K562 (cell line): Measurements from ENCODE around the gene CORO1A. TPM values are rescaled to one million over a fixed set of nuclear protein-coding genes. Genes with fewer than 3 reads are reported as not detected.

Source experiments
- NCOA2 ChIP-seq, 2 experiments: fragments of 450-650 bp; IDR thresholded peaks; 2 replicates each; pipeline ENCODE4 v1.6.1; 2018; ENCODE audit warnings: mild to moderate bottlenecking in 2 of 2, moderate library complexity in 1 of 2; ENCODE audit not compliant: partially characterized antibody in 2 of 2
- THRAP3 ChIP-seq: fragments of 450-650 bp; IDR thresholded peaks from 2 replicates; pipeline ENCODE4 v1.6.1; 2016; ENCODE audit warnings: mild to moderate bottlenecking, inconsistent platforms, borderline replicate concordance
- ZKSCAN1 ChIP-seq: fragments of 150-350 bp; IDR thresholded peaks from 2 replicates; pipeline ENCODE4 v1.6.1; 2016; ENCODE audit warnings: low read depth, low read length
- polyA plus RNA-seq, 8 experiments: library from polyadenylated mRNA; depleted of rRNA in 4 of 8; stranded (reverse) in 5 of 8; unstranded in 3 of 8; fragments of >200 nt; fragmentation: Nextera tagmentation in 2 of 8; fragmentation: Illumina TruSeq in 1 of 8; extraction: Ambion mirVana in 2 of 8; extraction: Trizol in 1 of 8; gene quantifications; 2 replicates each; pipeline versions ENCODE4 v1.2.1 to v1.2.3, GENCODE V29; 2011 to 2014; ENCODE audit warnings: inconsistent platforms in 1 of 8, missing spikeins in 1 of 8
- total RNA-seq, 7 experiments: library from RNA; depleted of rRNA in 6 of 7; stranded (reverse); fragments of >200 nt in 6 of 7; fragmentation: Illumina TruSeq in 2 of 7; extraction: Trizol in 2 of 7; gene quantifications; 2 replicates each; pipeline versions ENCODE4 v1.2.1 to v1.2.3, GENCODE V29; 2011 to 2021; ENCODE audit warnings: low replicate concordance in 1 of 7
- TF ChIP-seq, protein P1 (sequence below): fragments of 200-600 bp; sonication (generic); IDR thresholded peaks from one replicate; pipeline ENCODE4 v1.6.1; 2012; ENCODE audit warnings: mild to moderate bottlenecking, low read depth, low read length, inconsistent platforms
- TF ChIP-seq, protein P2 (sequence below): sonication (generic); formaldehyde crosslinking; IDR thresholded peaks from 2 replicates; pipeline ENCODE4 v1.8.1; 2023; ENCODE audit warnings: missing genetic modification reagents, mild to moderate bottlenecking, borderline replicate concordance
- TF ChIP-seq, protein P3 (sequence below): fragments of 250-450 bp; sonication (Bioruptor Pico); IDR thresholded peaks from 2 replicates; pipeline ENCODE4 v1.5.1; 2021; ENCODE audit warnings: mild to moderate bottlenecking

Gene CORO1A
- total and polyA plus RNA-seq, 9 of the 15 experiments (the other 6 are each of a cell fraction or from before 2014, with no cell fraction given) = 0.22 to 23.8 (median 7.6) TPM

DNA sequence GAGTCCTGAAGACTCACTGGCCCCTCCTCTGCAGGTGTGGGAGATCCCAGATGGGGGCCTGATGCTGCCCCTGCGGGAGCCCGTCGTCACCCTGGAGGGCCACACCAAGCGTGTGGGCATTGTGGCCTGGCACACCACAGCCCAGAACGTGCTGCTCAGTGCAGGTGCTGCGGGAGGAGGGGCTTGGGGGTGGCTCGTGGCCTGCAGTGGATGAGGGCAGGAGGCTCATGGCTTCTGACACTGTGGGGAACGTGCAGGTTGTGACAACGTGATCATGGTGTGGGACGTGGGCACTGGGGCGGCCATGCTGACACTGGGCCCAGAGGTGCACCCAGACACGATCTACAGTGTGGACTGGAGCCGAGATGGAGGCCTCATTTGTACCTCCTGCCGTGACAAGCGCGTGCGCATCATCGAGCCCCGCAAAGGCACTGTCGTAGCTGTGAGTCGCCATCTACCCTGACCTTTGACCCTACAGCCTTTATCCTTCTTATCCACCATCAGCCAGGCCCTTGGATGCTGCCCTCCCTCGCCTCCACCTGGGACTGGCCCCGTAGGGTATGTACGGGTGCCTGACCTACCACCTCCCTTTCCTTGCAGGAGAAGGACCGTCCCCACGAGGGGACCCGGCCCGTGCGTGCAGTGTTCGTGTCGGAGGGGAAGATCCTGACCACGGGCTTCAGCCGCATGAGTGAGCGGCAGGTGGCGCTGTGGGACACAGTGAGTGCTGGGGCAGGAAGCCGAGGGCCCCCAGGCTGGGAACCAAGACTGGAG is 3.6 kb downstream of the CORO1A start (continued):
- TF ChIP-seq, protein P1, sequence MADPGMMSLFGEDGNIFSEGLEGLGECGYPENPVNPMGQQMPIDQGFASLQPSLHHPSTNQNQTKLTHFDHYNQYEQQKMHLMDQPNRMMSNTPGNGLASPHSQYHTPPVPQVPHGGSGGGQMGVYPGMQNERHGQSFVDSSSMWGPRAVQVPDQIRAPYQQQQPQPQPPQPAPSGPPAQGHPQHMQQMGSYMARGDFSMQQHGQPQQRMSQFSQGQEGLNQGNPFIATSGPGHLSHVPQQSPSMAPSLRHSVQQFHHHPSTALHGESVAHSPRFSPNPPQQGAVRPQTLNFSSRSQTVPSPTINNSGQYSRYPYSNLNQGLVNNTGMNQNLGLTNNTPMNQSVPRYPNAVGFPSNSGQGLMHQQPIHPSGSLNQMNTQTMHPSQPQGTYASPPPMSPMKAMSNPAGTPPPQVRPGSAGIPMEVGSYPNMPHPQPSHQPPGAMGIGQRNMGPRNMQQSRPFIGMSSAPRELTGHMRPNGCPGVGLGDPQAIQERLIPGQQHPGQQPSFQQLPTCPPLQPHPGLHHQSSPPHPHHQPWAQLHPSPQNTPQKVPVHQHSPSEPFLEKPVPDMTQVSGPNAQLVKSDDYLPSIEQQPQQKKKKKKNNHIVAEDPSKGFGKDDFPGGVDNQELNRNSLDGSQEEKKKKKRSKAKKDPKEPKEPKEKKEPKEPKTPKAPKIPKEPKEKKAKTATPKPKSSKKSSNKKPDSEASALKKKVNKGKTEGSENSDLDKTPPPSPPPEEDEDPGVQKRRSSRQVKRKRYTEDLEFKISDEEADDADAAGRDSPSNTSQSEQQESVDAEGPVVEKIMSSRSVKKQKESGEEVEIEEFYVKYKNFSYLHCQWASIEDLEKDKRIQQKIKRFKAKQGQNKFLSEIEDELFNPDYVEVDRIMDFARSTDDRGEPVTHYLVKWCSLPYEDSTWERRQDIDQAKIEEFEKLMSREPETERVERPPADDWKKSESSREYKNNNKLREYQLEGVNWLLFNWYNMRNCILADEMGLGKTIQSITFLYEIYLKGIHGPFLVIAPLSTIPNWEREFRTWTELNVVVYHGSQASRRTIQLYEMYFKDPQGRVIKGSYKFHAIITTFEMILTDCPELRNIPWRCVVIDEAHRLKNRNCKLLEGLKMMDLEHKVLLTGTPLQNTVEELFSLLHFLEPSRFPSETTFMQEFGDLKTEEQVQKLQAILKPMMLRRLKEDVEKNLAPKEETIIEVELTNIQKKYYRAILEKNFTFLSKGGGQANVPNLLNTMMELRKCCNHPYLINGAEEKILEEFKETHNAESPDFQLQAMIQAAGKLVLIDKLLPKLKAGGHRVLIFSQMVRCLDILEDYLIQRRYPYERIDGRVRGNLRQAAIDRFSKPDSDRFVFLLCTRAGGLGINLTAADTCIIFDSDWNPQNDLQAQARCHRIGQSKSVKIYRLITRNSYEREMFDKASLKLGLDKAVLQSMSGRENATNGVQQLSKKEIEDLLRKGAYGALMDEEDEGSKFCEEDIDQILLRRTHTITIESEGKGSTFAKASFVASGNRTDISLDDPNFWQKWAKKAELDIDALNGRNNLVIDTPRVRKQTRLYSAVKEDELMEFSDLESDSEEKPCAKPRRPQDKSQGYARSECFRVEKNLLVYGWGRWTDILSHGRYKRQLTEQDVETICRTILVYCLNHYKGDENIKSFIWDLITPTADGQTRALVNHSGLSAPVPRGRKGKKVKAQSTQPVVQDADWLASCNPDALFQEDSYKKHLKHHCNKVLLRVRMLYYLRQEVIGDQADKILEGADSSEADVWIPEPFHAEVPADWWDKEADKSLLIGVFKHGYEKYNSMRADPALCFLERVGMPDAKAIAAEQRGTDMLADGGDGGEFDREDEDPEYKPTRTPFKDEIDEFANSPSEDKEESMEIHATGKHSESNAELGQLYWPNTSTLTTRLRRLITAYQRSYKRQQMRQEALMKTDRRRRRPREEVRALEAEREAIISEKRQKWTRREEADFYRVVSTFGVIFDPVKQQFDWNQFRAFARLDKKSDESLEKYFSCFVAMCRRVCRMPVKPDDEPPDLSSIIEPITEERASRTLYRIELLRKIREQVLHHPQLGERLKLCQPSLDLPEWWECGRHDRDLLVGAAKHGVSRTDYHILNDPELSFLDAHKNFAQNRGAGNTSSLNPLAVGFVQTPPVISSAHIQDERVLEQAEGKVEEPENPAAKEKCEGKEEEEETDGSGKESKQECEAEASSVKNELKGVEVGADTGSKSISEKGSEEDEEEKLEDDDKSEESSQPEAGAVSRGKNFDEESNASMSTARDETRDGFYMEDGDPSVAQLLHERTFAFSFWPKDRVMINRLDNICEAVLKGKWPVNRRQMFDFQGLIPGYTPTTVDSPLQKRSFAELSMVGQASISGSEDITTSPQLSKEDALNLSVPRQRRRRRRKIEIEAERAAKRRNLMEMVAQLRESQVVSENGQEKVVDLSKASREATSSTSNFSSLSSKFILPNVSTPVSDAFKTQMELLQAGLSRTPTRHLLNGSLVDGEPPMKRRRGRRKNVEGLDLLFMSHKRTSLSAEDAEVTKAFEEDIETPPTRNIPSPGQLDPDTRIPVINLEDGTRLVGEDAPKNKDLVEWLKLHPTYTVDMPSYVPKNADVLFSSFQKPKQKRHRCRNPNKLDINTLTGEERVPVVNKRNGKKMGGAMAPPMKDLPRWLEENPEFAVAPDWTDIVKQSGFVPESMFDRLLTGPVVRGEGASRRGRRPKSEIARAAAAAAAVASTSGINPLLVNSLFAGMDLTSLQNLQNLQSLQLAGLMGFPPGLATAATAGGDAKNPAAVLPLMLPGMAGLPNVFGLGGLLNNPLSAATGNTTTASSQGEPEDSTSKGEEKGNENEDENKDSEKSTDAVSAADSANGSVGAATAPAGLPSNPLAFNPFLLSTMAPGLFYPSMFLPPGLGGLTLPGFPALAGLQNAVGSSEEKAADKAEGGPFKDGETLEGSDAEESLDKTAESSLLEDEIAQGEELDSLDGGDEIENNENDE = no peak
- TF ChIP-seq, protein P2, sequence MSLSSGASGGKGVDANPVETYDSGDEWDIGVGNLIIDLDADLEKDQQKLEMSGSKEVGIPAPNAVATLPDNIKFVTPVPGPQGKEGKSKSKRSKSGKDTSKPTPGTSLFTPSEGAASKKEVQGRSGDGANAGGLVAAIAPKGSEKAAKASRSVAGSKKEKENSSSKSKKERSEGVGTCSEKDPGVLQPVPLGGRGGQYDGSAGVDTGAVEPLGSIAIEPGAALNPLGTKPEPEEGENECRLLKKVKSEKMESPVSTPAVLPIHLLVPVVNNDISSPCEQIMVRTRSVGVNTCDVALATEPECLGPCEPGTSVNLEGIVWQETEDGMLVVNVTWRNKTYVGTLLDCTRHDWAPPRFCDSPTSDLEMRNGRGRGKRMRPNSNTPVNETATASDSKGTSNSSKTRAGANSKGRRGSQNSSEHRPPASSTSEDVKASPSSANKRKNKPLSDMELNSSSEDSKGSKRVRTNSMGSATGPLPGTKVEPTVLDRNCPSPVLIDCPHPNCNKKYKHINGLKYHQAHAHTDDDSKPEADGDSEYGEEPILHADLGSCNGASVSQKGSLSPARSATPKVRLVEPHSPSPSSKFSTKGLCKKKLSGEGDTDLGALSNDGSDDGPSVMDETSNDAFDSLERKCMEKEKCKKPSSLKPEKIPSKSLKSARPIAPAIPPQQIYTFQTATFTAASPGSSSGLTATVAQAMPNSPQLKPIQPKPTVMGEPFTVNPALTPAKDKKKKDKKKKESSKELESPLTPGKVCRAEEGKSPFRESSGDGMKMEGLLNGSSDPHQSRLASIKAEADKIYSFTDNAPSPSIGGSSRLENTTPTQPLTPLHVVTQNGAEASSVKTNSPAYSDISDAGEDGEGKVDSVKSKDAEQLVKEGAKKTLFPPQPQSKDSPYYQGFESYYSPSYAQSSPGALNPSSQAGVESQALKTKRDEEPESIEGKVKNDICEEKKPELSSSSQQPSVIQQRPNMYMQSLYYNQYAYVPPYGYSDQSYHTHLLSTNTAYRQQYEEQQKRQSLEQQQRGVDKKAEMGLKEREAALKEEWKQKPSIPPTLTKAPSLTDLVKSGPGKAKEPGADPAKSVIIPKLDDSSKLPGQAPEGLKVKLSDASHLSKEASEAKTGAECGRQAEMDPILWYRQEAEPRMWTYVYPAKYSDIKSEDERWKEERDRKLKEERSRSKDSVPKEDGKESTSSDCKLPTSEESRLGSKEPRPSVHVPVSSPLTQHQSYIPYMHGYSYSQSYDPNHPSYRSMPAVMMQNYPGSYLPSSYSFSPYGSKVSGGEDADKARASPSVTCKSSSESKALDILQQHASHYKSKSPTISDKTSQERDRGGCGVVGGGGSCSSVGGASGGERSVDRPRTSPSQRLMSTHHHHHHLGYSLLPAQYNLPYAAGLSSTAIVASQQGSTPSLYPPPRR = no peak
- TF ChIP-seq THRAP3 = no peak
- TF ChIP-seq, protein P3, sequence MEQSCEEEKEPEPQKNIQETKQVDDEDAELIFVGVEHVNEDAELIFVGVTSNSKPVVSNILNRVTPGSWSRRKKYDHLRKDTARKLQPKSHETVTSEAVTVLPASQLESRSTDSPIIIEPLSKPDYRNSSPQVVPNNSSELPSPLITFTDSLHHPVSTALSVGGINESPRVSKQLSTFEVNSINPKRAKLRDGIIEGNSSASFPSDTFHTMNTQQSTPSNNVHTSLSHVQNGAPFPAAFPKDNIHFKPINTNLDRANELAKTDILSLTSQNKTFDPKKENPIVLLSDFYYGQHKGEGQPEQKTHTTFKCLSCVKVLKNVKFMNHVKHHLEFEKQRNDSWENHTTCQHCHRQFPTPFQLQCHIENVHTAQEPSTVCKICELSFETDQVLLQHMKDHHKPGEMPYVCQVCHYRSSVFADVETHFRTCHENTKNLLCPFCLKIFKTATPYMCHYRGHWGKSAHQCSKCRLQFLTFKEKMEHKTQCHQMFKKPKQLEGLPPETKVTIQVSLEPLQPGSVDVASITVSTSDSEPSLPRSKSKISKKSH (CRISPR knock-in tag) = no peak
- no peak for TF ChIP-seq ZKSCAN1
- TF ChIP-seq NCOA2 (IDR thresholded peaks at IDR 0.05; ENCODE audit: partially characterized antibody in 2 of 2) = no peak
